Measurements from ENCODE around the gene TRIM59. TPM values are rescaled to one million over a fixed set of nuclear protein-coding genes. Genes with fewer than 3 reads are reported as not detected.

The TRIM59 gene
- total and polyA plus RNA-seq, 2 donors (not counting 1 experiment from before 2014, with no cell fraction given) = 13.6 to 31.2 TPM

GRCh38 chr3:160480931-160481330, 31.3 kb upstream of the TRIM59 start:
- Histone ChIP-seq H3K36me3 (ENCODE audit: control insufficient read depth, insufficient read depth, low read length) (no peaks in the 10 kb centered on the region), H4K20me1 (ENCODE audit: control insufficient read depth, extremely low read depth, insufficient read depth, low read length) (no peaks in the 10 kb centered on the region), H3K4me2 (ENCODE audit: extremely low read depth, insufficient read depth, low read length) (no peak overlapping the region), H3K4me3 (replicated peaks in 1 of 4; ENCODE audit: control extremely low read depth in 1 of 4, insufficient read depth in 1 of 4, low read depth in 3 of 4, low read length in 4 of 4) (no peak overlapping the region), H3K9ac (ENCODE audit: insufficient read depth, low read length) (no peak overlapping the region), H3K4me1 (ENCODE audit: control insufficient read depth, extremely low read depth, insufficient read depth, low read length) (peaks cover 2% of the 10 kb centered on the region), H3K79me2 (ENCODE audit: control insufficient read depth, insufficient read depth, low read length) (no peaks in the 10 kb centered on the region), H2AFZ (ENCODE audit: low read length) (no peak overlapping the region), H3K9me3 (ENCODE audit: control insufficient read depth, insufficient read depth, low read depth, low read length) (no peaks in the 10 kb centered on the region), H3K27me3 (ENCODE audit: control insufficient read depth, insufficient read depth, low read length) (no peaks in the 10 kb centered on the region), H3K27ac (ENCODE audit: insufficient read depth, low read length) (no peak overlapping the region)
- peak in 1 of 2 donors; percentile 63 for DNase-seq (ENCODE audit: low read depth in 2 of 2)
- TF ChIP-seq EZH2 (IDR thresholded peaks at IDR 0.05; ENCODE audit: low read length, missing control alignments) (no peak), CTCF (conservative IDR thresholded peaks at IDR 0.05 in 1 of 2, IDR thresholded peaks at IDR 0.05 in 1 of 2; ENCODE audit: low read depth in 1 of 2, low read length in 2 of 2) (no peak)

GRCh38 chr3:160479376-160479775, 29.8 kb upstream of the TRIM59 start:
- no peaks in the 10 kb centered on the region for H3K36me3 ChIP-seq (ENCODE audit: control insufficient read depth, insufficient read depth, low read length)
- no peak for TF ChIP-seq EZH2 (IDR thresholded peaks at IDR 0.05; ENCODE audit: low read length, missing control alignments)
- TF ChIP-seq CTCF (conservative IDR thresholded peaks at IDR 0.05 in 1 of 2, IDR thresholded peaks at IDR 0.05 in 1 of 2; ENCODE audit: low read depth in 1 of 2, low read length in 2 of 2) = no peak
- no peak overlapping the region for H3K9ac ChIP-seq (ENCODE audit: insufficient read depth, low read length)
- DNase-seq (ENCODE audit: low read depth in 2 of 2) = no peak
- H4K20me1 ChIP-seq (ENCODE audit: control insufficient read depth, extremely low read depth, insufficient read depth, low read length) = no peaks in the 10 kb centered on the region
- no peak overlapping the region for H3K4me2 ChIP-seq (ENCODE audit: extremely low read depth, insufficient read depth, low read length)
- no peak overlapping the region for H2AFZ ChIP-seq (ENCODE audit: low read length)
- H3K4me3 ChIP-seq (replicated peaks in 1 of 4; ENCODE audit: control extremely low read depth in 1 of 4, insufficient read depth in 1 of 4, low read depth in 3 of 4, low read length in 4 of 4) = no peak overlapping the region
- H3K27ac ChIP-seq (ENCODE audit: insufficient read depth, low read length) = no peak overlapping the region
- H3K4me1 ChIP-seq (ENCODE audit: control insufficient read depth, extremely low read depth, insufficient read depth, low read length) = peaks cover 5% of the 10 kb centered on the region
- H3K9me3 ChIP-seq (ENCODE audit: control insufficient read depth, insufficient read depth, low read depth, low read length) = no peaks in the 10 kb centered on the region
- no peaks in the 10 kb centered on the region for H3K79me2 ChIP-seq (ENCODE audit: control insufficient read depth, insufficient read depth, low read length)
- no peaks in the 10 kb centered on the region for H3K27me3 ChIP-seq (ENCODE audit: control insufficient read depth, insufficient read depth, low read length)

- H3K4me2 ChIP-seq (ENCODE audit: extremely low read depth, insufficient read depth, low read length) = no peak overlapping the region
- no peak overlapping the region for H3K9ac ChIP-seq (ENCODE audit: insufficient read depth, low read length)
- no peak overlapping the region for H3K4me3 ChIP-seq (replicated peaks in 1 of 4; ENCODE audit: control extremely low read depth in 1 of 4, insufficient read depth in 1 of 4, low read depth in 3 of 4, low read length in 4 of 4)
- no peaks in the 10 kb centered on the region for H3K27me3 ChIP-seq (ENCODE audit: control insufficient read depth, insufficient read depth, low read length)
- DNase-seq (ENCODE audit: low read depth in 2 of 2) = peak; percentile 19 to 80
- H3K9me3 ChIP-seq (ENCODE audit: control insufficient read depth, insufficient read depth, low read depth, low read length) = no peaks in the 10 kb centered on the region
- no peaks in the 10 kb centered on the region for H3K36me3 ChIP-seq (ENCODE audit: control insufficient read depth, insufficient read depth, low read length)
- TF ChIP-seq CTCF (conservative IDR thresholded peaks at IDR 0.05 in 1 of 2, IDR thresholded peaks at IDR 0.05 in 1 of 2; ENCODE audit: low read depth in 1 of 2, low read length in 2 of 2) (no peak), EZH2 (IDR thresholded peaks at IDR 0.05; ENCODE audit: low read length, missing control alignments) (no peak)
- H2AFZ ChIP-seq (ENCODE audit: low read length) = no peak overlapping the region
- H3K79me2 ChIP-seq (ENCODE audit: control insufficient read depth, insufficient read depth, low read length) = no peaks in the 10 kb centered on the region
- no peaks in the 10 kb centered on the region for H4K20me1 ChIP-seq (ENCODE audit: control insufficient read depth, extremely low read depth, insufficient read depth, low read length)
- H3K27ac ChIP-seq (ENCODE audit: insufficient read depth, low read length) = no peak overlapping the region
- peaks cover 16% of the 10 kb centered on the region for H3K4me1 ChIP-seq (ENCODE audit: control insufficient read depth, extremely low read depth, insufficient read depth, low read length)
Observed at GRCh38 chr3:160478338-160478737, 28.8 kb upstream of the TRIM59 start.
